PFSK-1 (cell line): Measurements from ENCODE around the gene SPATA1.

Experiments
- POLR2AphosphoS5 ChIP-seq: IDR thresholded peaks from 2 replicates; pipeline ENCODE4 v1.6.1; 2012; ENCODE audit warnings: low read depth, mild to moderate bottlenecking, control low read depth, low read length, moderate library complexity
- REST ChIP-seq, 2 experiments: IDR thresholded peaks; 2 replicates each; pipeline versions ENCODE4 v1.6.1 to v1.8.0; 2011 to 2012; ENCODE audit warnings: low read depth in 2 of 2, low read length in 2 of 2, control low read depth in 1 of 2, inconsistent platforms in 1 of 2, mild to moderate bottlenecking in 1 of 2, moderate library complexity in 1 of 2; ENCODE audit not compliant: insufficient read depth in 1 of 2
- SIN3A ChIP-seq: IDR thresholded peaks from 2 replicates; pipeline ENCODE4 v1.6.1; 2012; ENCODE audit warnings: mild to moderate bottlenecking, low read length, moderate library complexity, borderline replicate concordance; ENCODE audit not compliant: insufficient read depth

- no peak for TF ChIP-seq POLR2AphosphoS5
- TF ChIP-seq SIN3A = no peak
- TF ChIP-seq REST (IDR thresholded peaks at IDR 0.05; ENCODE audit: insufficient read depth in 1 of 2, low read depth in 2 of 2, low read length in 2 of 2) = no peak
Measured at GRCh38 chr1:84502927-84503326, 3.3 kb upstream of the SPATA1 start.
